Measurements from ENCODE around the gene CCDC85A. TPM values are rescaled to one million over a fixed set of nuclear protein-coding genes. Genes with fewer than 3 reads are reported as not detected.

The CCDC85A gene
- total RNA-seq, 2 donors from 2014 or later, result 0.18 to 0.86 TPM

DNA sequence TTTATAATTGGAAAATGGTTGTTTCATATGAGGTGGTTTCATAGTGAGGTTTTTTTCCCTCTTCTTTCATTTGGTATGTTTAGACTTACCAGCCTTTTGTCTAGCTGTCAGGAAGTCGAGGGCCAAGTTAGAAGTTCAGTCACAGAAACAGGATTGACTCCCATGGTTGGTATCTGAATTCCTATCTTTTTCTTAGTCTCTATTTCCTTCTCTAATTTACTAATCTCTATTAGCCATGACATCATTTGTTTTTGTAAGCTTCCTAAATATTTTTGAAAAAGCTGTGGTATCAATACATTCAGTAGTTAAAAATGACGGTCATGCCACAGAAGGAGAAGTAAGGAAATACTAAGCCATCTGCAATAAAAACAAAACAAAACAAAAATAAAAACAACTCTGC, 206.9 kb downstream of the CCDC85A start:
- Histone ChIP-seq H3K4me1 (ENCODE audit: control insufficient read depth, insufficient read depth, low read length) (no peaks in the 10 kb centered on the region), H3K27me3 (ENCODE audit: control insufficient read depth, insufficient read depth, low read length, poor library complexity, severe bottlenecking) (no peaks in the 10 kb centered on the region), H3K4me3 (ENCODE audit: low read length) (no peak overlapping the region), H3K9ac (ENCODE audit: extremely low read depth, low read length, poor library complexity, severe bottlenecking) (no peak overlapping the region), H3K9me3 (ENCODE audit: control insufficient read depth, low read length) (no peaks in the 10 kb centered on the region), H3K36me3 (ENCODE audit: control insufficient read depth, insufficient read depth, low read length) (no peaks in the 10 kb centered on the region), H3K27ac (ENCODE audit: low read depth, low read length) (no peak overlapping the region)
- DNase-seq, result no peak
- TF ChIP-seq, protein P1, sequence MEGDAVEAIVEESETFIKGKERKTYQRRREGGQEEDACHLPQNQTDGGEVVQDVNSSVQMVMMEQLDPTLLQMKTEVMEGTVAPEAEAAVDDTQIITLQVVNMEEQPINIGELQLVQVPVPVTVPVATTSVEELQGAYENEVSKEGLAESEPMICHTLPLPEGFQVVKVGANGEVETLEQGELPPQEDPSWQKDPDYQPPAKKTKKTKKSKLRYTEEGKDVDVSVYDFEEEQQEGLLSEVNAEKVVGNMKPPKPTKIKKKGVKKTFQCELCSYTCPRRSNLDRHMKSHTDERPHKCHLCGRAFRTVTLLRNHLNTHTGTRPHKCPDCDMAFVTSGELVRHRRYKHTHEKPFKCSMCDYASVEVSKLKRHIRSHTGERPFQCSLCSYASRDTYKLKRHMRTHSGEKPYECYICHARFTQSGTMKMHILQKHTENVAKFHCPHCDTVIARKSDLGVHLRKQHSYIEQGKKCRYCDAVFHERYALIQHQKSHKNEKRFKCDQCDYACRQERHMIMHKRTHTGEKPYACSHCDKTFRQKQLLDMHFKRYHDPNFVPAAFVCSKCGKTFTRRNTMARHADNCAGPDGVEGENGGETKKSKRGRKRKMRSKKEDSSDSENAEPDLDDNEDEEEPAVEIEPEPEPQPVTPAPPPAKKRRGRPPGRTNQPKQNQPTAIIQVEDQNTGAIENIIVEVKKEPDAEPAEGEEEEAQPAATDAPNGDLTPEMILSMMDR (conservative IDR thresholded peaks at IDR 0.05), result no peak
- no peaks in the 10 kb centered on the region for H3K9me3 Mint-ChIP-seq
- no peak overlapping the region for H3K4me3 Mint-ChIP-seq
- H3K27ac Mint-ChIP-seq, result no peak overlapping the region
- no peaks in the 10 kb centered on the region for H3K27me3 Mint-ChIP-seq (ENCODE audit: insufficient read depth)
- WGBS, 2 experiments (ENCODE audit: insufficient coverage in 1 of 2, insufficient read length in 1 of 2), result 63 to 93% methylated on average over 1 to 2 of the region's 2 CpGs
- no peaks in the 10 kb centered on the region for H3K36me3 Mint-ChIP-seq (ENCODE audit: low read depth)
- H3K4me1 Mint-ChIP-seq, result no peaks in the 10 kb centered on the region

DNA sequence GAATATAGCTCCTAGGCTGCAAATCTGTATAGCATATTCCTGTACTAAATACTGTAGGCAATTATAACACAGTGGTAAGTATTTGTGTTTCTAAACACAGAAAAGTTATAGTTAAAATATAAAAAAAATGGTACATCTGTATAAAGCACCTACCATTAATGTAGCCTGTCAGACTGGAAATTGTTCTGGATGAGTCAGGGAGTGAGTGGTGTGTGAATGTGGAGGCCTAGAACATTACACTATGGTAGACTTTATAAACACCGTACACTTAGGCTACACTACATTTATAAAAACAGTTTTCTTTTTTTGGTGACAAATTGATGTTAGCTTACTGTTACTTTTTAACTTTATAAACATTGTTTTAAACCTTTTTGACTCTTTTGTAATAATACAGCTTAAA, 226.3 kb downstream of the CCDC85A start:
- H3K4me1 ChIP-seq (ENCODE audit: control insufficient read depth, insufficient read depth, low read length), result no peaks in the 10 kb centered on the region
- Mint-ChIP-seq H3K36me3 (ENCODE audit: low read depth) (no peaks in the 10 kb centered on the region), H3K4me1 (no peaks in the 10 kb centered on the region), H3K27ac (no peak overlapping the region), H3K4me3 (no peak overlapping the region), H3K9me3 (no peaks in the 10 kb centered on the region), H3K27me3 (ENCODE audit: insufficient read depth) (no peaks in the 10 kb centered on the region)
- H3K9ac ChIP-seq (ENCODE audit: extremely low read depth, low read length, poor library complexity, severe bottlenecking), result no peak overlapping the region
- H3K27me3 ChIP-seq (ENCODE audit: control insufficient read depth, insufficient read depth, low read length, poor library complexity, severe bottlenecking), result no peaks in the 10 kb centered on the region
- H3K9me3 ChIP-seq (ENCODE audit: control insufficient read depth, low read length), result no peaks in the 10 kb centered on the region
- DNase-seq, result no peak
- H3K36me3 ChIP-seq (ENCODE audit: control insufficient read depth, insufficient read depth, low read length), result no peaks in the 10 kb centered on the region
- no peak overlapping the region for H3K4me3 ChIP-seq (ENCODE audit: low read length)
- WGBS, 2 experiments (ENCODE audit: insufficient coverage in 1 of 2, insufficient read length in 1 of 2), result no CpG with 5 or more reads among the region's 1 CpG
- TF ChIP-seq, protein P1 (conservative IDR thresholded peaks at IDR 0.05), result no peak
- no peak overlapping the region for H3K27ac ChIP-seq (ENCODE audit: low read depth, low read length)

DNA sequence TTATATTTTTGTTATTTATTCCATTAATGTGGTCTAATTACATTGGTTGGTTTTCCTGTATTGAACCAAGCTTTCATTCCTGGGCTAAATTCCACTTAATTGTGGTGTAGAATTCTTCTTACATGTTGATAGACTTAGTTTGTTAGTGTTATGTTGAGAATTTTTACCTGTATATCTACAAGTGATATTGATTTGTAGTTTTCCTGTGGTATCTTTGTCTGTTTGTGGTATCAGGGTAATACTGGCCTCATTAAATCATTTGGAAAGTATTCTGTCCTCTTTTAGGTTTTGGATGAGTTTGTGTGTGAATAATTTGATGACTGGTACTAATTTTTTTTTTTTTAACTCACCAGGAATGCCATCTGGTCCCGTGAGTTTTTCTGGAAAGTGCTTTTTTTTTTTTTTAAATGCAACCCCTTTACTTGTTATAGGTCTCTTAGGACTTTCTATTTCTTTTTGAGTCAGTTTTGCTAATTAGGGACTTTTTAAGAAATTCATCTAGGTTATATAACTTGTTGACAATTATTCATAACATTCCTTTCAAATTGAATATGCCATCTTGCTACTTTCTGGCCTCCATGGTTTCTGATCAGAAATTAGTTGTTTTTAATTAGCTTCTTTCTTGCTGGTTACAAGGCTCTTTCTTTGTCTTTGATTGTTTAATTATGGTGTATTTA, 232.8 kb downstream of the CCDC85A start:
- TF ChIP-seq, protein P1 (conservative IDR thresholded peaks at IDR 0.05), result no peak
- H3K4me3 Mint-ChIP-seq, result no peak overlapping the region
- no peaks in the 10 kb centered on the region for H3K36me3 ChIP-seq (ENCODE audit: control insufficient read depth, insufficient read depth, low read length)
- no peak overlapping the region for H3K4me3 ChIP-seq (ENCODE audit: low read length)
- no peak overlapping the region for H3K27ac Mint-ChIP-seq
- no peaks in the 10 kb centered on the region for H3K27me3 ChIP-seq (ENCODE audit: control insufficient read depth, insufficient read depth, low read length, poor library complexity, severe bottlenecking)
- H3K27me3 Mint-ChIP-seq (ENCODE audit: insufficient read depth), result no peaks in the 10 kb centered on the region
- no peak for DNase-seq
- no peak overlapping the region for H3K9ac ChIP-seq (ENCODE audit: extremely low read depth, low read length, poor library complexity, severe bottlenecking)
- H3K9me3 ChIP-seq (ENCODE audit: control insufficient read depth, low read length), result no peaks in the 10 kb centered on the region
- H3K4me1 Mint-ChIP-seq, result no peaks in the 10 kb centered on the region
- no peaks in the 10 kb centered on the region for H3K36me3 Mint-ChIP-seq (ENCODE audit: low read depth)
- H3K27ac ChIP-seq (ENCODE audit: low read depth, low read length), result no peak overlapping the region
- 89% methylated on average over 1 of the region's 1 CpG; no CpG with 5 or more reads in 1 of the 2 experiments for WGBS, 2 experiments (ENCODE audit: insufficient coverage in 1 of 2, insufficient read length in 1 of 2)
- H3K9me3 Mint-ChIP-seq, result peaks cover 14% of the 10 kb centered on the region
- no peaks in the 10 kb centered on the region for H3K4me1 ChIP-seq (ENCODE audit: control insufficient read depth, insufficient read depth, low read length)

Data from endodermal cell (in vitro differentiated cells).